Measurements from ENCODE around the gene BIRC5.

BIRC5 gene

DNA sequence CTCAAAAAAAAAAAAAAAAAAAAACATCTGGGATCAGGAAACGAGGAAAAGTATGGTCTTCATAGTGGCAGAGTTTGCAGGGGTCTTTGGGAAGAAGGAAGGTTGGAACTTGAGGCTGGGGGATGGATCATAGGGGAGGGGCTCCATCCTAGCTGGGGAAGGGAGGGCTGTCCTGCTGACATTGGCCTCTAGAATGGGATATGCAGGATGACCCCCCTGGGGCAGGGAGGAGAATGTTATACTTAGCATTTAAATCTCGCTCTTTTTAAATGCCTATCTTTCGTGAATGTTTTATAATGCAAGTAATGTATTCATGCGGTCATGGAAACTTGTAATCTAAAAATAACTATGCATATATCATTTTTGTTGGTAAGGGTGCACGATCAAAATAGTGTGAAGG is 50.5 kb downstream of the BIRC5 start:
- Mint-ChIP-seq H3K4me3 (no peak overlapping the region), H3K27ac (peak overlapping the region; percentile 7), H3K27me3 (no peaks in the 10 kb centered on the region), H3K4me1 (ENCODE audit: low read depth) (peaks cover 18% of the 10 kb centered on the region), H3K9me3 (ENCODE audit: low read depth) (no peaks in the 10 kb centered on the region), H3K36me3 (no peaks in the 10 kb centered on the region)

DNA sequence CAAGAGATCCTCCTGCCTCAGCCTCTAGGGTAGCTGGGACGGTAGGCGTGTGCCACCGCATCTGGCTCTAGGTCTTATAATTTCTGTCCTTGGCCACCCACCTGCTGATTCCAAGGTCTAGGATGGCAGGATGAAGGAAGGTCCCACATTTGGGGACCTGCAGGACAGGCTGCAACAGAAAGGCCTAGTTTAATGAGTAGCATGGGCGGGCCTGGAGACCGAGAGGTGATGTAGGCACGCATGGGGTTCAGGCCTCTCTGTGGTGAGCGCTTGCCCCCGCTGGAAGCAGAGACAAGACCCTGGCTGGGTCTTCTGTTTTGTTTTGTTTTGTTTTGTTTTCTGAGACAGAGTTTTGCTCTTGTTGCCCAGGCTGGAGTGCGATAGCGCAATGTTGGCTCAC is 51.1 kb downstream of the BIRC5 start:
- Mint-ChIP-seq H3K4me1 (ENCODE audit: low read depth) (peaks cover 14% of the 10 kb centered on the region), H3K27me3 (no peaks in the 10 kb centered on the region), H3K4me3 (no peak overlapping the region), H3K36me3 (no peaks in the 10 kb centered on the region), H3K9me3 (ENCODE audit: low read depth) (no peaks in the 10 kb centered on the region), H3K27ac (no peak overlapping the region)

DNA sequence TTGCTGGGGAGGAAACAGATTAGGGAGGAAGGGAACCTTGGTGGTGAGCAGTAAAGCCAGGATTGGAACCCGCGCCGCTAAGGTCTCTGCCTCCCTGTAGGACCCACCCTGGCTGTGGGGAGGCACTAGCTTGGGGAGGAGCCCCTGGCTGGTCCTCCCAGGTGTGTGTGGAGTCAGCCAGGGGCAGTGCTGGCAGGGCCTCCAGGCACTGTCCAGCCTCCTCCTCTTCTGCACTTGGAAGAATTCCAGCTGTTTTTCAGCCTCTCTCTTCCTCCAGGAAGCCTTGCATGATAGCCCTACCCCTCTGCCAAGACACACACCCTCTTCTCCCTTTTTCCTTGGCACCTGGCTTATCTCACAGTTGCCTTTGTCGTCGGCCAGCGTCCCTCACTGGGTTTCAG is 52.2 kb downstream of the BIRC5 start:
- Mint-ChIP-seq H3K9me3 (ENCODE audit: low read depth) (no peaks in the 10 kb centered on the region), H3K4me1 (ENCODE audit: low read depth) (peaks cover 20% of the 10 kb centered on the region), H3K27me3 (no peaks in the 10 kb centered on the region), H3K36me3 (no peaks in the 10 kb centered on the region), H3K27ac (no peak overlapping the region), H3K4me3 (no peak overlapping the region)

DNA sequence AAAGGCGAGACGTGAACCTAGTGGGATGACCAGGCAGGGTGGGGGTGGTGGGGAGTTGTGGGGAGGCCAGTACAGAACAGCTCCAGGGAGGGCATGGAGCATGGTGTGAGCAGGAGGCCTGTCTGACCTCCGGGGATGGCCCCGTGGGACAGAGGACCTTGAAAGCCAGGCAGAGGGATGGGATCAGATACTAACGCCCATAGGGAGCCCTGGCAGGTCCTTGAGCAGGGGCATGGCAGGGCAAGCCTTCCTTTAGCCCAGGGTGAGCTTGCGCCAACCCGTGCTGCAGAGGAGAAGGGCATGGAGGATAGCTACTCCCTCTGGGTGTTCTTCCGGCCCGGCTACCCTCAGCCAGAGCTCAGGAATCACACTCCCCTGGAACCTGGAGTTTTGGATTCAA is 52.7 kb downstream of the BIRC5 start:
- no peak overlapping the region for H3K27ac Mint-ChIP-seq

DNA sequence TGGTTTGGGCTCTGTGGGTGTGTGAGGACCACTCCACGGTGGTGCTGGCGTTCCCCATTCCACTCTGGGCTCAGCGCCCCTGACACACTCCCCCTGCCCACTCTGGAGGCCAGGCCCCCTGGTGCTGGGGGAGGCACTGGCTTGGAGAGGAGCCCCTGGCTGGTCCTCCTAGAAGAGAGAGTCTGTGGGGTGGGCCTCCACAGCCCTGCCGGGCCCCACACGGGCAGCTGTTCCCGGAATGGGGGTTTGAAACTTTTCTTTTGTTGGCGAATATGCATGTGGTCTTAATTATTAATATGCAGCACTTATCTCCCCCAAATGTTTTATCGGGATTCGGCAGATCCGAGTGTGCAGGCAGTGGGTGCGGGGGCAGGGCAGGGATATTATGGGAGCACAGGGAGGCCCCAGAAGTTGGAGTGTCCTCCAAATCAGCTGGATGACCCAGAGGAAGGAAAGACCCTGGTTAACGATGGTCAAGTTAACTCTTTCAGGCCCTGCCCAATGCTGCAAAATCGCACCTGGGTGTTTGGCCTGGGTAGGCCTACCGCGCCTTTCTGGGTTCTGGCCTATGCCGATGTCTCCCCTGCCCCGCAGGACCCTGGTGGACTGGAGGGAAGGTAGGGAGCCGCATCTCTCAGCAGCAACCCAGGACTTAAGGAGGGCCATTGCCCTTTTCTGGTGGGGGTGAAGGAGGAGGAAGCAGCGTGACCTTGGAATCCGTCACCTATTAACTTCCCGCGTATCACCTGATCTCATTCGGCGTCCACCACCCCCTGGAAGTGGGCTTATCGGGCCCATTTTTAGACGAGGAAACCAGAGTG is 53.4 kb downstream of the BIRC5 start:
- no peak overlapping the region for H3K27ac Mint-ChIP-seq
- H3K36me3 Mint-ChIP-seq: no peaks in the 10 kb centered on the region
- H3K4me3 Mint-ChIP-seq: no peak overlapping the region
- H3K9me3 Mint-ChIP-seq (ENCODE audit: low read depth): no peaks in the 10 kb centered on the region
- H3K27me3 Mint-ChIP-seq: no peaks in the 10 kb centered on the region
- H3K4me1 Mint-ChIP-seq (ENCODE audit: low read depth): peaks cover 25% of the 10 kb centered on the region

More for the DNA sequence above, 52.7 kb downstream of the BIRC5 start:
- H3K4me3 Mint-ChIP-seq: no peak overlapping the region
- no peaks in the 10 kb centered on the region for H3K36me3 Mint-ChIP-seq
- no peaks in the 10 kb centered on the region for H3K9me3 Mint-ChIP-seq (ENCODE audit: low read depth)
- no peaks in the 10 kb centered on the region for H3K27me3 Mint-ChIP-seq
- peaks cover 21% of the 10 kb centered on the region for H3K4me1 Mint-ChIP-seq (ENCODE audit: low read depth)

DNA sequence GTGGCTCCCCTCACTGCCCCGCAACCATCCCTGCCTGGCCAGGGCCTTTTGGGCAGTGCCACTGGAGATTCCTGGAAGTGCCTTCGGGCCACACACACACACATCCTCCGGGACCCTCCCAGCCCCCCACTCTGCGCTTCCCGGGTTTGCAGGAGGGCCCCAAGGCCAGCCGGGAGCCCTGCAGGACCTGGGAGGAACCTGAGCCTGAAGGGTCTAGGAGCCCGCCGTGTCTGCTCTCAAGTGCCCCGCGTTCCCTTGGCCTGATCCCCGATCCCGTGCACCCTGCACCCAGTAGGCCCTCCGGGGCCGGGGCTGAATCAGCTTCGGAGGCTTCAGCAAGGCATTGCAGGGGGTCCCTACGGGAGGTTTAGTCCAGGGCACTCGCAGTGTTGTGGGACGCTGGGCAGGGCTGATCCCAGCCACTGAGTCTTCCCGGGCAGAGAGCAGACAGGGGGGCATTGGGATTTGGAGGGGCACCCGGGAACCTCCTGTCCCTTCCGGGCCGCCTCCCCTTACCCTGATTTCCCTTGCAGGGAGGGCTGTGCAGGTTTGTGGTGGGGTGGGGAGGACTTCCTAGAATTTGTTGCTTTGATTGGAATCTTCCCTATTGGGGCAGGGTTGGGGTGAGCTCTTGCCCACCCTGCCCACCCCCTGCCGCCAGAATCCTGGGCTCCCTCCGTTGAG is 54.3 kb downstream of the BIRC5 start:
- Mint-ChIP-seq H3K9me3 (ENCODE audit: low read depth) (no peaks in the 10 kb centered on the region), H3K27ac (no peak overlapping the region), H3K4me3 (no peak overlapping the region), H3K36me3 (no peaks in the 10 kb centered on the region), H3K27me3 (no peaks in the 10 kb centered on the region), H3K4me1 (ENCODE audit: low read depth) (peaks cover 32% of the 10 kb centered on the region)

DNA sequence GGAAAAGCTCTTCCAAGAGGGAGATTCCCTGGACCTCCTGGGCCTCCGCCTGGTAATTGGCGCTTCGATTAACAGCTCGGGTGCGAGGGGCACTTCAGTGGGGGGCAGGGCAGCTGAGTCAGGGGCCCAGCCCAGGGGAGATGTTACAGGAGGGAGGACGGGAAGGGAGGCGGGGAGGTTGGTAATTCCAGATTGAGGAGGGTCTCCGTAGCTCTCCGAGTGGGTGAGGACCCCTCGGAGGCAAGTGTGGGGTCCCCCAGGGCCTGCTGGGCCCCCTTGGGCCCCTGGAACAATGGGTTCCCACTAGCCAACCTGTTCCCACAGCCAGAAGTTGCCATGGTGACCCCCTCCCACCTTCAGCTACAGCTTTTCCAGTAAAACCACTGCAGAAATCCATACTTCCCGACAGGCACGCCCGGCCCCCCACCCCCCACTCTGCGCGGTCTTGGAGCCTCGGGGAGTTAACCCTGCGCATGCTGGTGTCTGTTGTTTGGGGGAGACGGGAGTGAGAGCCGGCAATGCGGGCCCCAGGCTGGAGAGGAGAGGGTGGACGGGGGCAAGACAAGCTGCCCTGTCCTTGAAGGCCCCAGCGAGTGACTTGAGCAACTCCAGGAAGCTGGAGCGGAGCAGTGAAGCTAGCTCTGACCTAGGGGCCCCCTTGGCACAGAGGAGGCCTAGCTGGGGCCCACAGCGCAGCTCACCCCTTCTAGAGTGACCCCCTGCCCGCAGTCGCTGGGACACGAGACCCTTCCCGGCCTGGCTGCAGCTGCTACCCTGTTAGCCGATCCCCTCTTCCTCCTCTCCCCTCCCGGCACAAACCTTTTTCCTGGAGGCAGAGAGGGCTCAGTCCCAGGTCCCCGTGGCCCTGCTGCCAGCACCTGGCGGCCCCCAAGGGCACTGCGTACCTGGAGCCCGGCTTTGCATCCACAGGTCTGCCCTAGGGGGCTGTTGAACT is 55.2 kb downstream of the BIRC5 start:
- H3K36me3 Mint-ChIP-seq: no peaks in the 10 kb centered on the region
- peaks cover 32% of the 10 kb centered on the region for H3K4me1 Mint-ChIP-seq (ENCODE audit: low read depth)
- no peak overlapping the region for H3K27ac Mint-ChIP-seq
- no peaks in the 10 kb centered on the region for H3K27me3 Mint-ChIP-seq
- no peaks in the 10 kb centered on the region for H3K9me3 Mint-ChIP-seq (ENCODE audit: low read depth)
- no peak overlapping the region for H3K4me3 Mint-ChIP-seq

DNA sequence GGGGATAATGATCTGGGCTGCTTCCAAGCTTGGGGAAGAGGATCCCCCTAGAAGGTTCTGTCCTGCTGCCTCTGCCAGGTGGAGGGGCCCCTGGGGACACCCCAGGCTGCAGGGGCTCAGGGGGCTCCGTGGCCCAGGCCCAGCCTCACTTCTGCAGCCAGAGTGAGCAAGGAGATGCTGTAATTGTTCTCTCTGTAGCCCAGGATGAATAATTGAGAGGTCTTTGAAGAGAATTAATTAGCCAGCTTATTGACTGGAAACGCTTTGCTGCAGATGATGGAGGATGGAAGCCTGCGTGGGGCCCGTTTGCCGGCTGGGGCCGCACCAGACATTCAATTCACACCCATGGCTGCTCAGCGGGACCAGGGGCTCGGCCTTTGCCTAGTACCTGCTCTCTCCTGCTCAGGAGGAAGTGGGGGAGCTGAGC is 55.9 kb downstream of the BIRC5 start:
- peaks cover 30% of the 10 kb centered on the region for H3K4me1 Mint-ChIP-seq (ENCODE audit: low read depth)
- H3K9me3 Mint-ChIP-seq (ENCODE audit: low read depth): no peaks in the 10 kb centered on the region
- H3K27me3 Mint-ChIP-seq: no peaks in the 10 kb centered on the region
- peak overlapping the region; percentile 46 for H3K27ac Mint-ChIP-seq
- H3K4me3 Mint-ChIP-seq: no peak overlapping the region
- H3K36me3 Mint-ChIP-seq: no peaks in the 10 kb centered on the region

DNA sequence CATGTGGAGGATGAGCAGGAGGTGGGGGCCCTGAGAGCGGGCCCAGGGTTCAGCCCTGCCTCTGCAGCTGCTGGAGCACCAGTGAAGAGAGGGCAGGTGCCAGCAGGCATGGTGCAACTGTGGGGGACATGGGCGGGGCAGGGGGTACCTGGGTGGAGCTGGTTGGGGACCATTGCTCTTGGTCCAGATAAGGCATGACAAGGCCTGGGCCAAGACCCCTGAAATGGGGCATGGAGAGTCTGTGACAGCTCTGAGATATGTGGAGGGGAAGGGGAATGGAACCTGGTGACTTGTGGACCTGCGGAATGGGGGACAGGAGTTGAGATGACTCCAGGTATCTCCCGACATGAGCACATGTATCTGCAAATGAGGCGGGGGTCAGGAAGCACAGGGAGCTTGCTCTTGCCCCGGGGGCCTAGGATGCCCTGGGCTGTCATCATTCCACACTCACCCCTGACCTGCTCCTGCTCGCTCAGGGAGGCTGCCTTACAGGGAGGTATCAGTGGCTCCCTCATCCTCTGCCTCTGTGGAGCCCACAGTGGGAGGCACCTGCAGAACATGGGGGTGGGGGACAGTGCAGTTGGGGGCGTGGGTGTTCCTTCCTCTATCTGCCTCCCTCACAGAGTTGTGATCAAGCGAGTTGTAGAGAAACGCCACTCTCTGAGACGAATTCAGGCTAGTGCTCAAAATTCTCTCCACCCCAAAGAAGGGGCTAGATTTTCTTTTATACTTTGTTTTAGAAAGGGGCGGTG is 57.5 kb downstream of the BIRC5 start:
- H3K4me3 Mint-ChIP-seq: peak overlapping the region; percentile 44
- H3K27ac Mint-ChIP-seq: no peak overlapping the region
- H3K9me3 Mint-ChIP-seq (ENCODE audit: low read depth): no peaks in the 10 kb centered on the region
- no peaks in the 10 kb centered on the region for H3K27me3 Mint-ChIP-seq
- H3K4me1 Mint-ChIP-seq (ENCODE audit: low read depth): peaks cover 33% of the 10 kb centered on the region
- no peaks in the 10 kb centered on the region for H3K36me3 Mint-ChIP-seq

DNA sequence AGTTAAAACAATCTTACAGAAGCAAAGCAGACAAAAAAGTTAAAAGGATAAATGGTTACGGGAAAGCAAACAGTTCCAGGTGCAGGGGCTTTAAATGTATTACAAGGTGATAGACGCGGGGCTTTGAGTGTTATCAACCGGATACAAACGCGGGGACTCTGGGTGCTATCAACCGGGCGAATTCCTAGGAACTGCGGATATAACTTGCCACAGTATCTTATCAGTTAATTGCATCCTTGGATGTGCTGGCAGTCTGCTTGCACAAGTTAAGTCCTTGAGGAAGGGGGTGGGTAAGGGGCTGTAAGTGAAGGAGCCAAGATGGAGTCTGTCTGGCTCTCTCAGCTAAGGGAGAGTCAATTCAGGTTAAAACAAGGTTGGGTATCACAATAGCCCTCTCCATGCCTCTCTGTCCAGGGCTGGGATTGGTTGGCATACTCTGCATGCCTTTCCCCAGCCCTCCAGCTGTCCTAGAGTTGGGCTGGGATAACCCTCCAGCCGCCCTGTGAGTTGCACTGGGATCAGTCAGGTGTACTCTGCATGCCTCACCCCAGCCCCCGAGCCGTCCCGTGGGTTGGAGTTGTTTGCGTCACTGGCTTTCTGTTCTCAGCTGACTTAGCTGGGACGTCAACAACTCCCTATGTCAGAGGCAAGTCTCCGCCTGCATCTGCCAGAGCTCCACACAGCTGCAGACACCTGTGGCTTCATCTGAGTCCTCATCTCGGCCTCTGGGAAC is 58.3 kb downstream of the BIRC5 start:
- Mint-ChIP-seq H3K4me1 (ENCODE audit: low read depth) (peaks cover 33% of the 10 kb centered on the region), H3K4me3 (peak overlapping the region; percentile 44), H3K36me3 (no peaks in the 10 kb centered on the region), H3K9me3 (ENCODE audit: low read depth) (no peaks in the 10 kb centered on the region), H3K27me3 (no peaks in the 10 kb centered on the region), H3K27ac (no peak overlapping the region)

DNA sequence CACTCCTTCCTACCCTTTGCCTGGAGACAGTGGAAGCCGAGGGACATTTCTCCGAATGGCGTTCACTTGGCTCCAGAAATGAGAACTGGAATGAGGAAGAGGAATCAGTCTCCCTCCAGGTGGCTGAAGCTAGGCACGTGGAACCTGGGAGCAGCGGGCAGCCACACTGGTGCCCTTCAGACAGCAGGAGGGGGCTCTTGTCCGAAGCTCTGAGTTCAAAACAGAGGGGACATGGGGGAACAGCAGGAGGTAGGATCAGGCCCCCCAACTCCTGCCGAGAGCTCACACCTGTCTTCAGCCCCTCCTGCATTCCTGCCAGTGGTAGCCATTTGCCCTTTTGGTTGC is 58.8 kb downstream of the BIRC5 start:
- no peak overlapping the region for H3K4me3 Mint-ChIP-seq
- H3K4me1 Mint-ChIP-seq (ENCODE audit: low read depth): peaks cover 33% of the 10 kb centered on the region
- no peaks in the 10 kb centered on the region for H3K36me3 Mint-ChIP-seq
- H3K27ac Mint-ChIP-seq: no peak overlapping the region
- no peaks in the 10 kb centered on the region for H3K9me3 Mint-ChIP-seq (ENCODE audit: low read depth)
- no peaks in the 10 kb centered on the region for H3K27me3 Mint-ChIP-seq

DNA sequence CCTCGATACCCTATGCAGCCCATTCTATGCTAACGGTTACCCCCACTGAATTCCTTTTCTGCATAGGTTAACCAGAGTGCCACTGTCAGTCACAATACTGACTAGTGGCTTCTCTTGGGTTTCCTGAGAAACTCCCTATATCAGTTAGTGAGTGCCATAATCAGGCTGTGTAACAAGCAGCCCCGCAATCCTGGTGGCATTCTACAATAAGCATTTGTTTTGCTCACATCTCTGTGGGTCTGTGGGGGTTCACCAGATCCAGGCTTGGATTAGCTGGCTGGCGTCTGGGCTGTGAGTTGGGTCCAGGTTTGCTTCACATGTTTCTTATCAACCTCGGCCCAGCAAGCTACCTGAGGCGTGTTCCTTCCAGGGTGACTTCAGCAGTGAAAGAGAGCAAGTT is 59.8 kb downstream of the BIRC5 start:
- Mint-ChIP-seq H3K4me1 (ENCODE audit: low read depth) (peaks cover 33% of the 10 kb centered on the region), H3K27me3 (no peaks in the 10 kb centered on the region), H3K4me3 (no peak overlapping the region), H3K9me3 (ENCODE audit: low read depth) (no peaks in the 10 kb centered on the region), H3K27ac (no peak overlapping the region), H3K36me3 (no peaks in the 10 kb centered on the region)

Data from activated naive CD8-positive, alpha-beta T cell (primary cell).